B cell (primary cell): ENCODE measurements around the gene CINP.

Source experiments
- EZH2 ChIP-seq: IDR thresholded peaks from 2 replicates; pipeline ENCODE4 v1.6.1; 2012; ENCODE audit warnings: borderline replicate concordance, low read depth, mild to moderate bottlenecking, moderate library complexity, low read length; ENCODE audit not compliant: insufficient read depth, poor library complexity, severe bottlenecking
- TF ChIP-seq, protein P1 (sequence below): fragments of 200-600 bp; IDR thresholded peaks from one replicate; pipeline ENCODE4 v1.8.0; 2022; ENCODE audit warnings: antibody characterized with exemption, mild to moderate bottlenecking

DNA sequence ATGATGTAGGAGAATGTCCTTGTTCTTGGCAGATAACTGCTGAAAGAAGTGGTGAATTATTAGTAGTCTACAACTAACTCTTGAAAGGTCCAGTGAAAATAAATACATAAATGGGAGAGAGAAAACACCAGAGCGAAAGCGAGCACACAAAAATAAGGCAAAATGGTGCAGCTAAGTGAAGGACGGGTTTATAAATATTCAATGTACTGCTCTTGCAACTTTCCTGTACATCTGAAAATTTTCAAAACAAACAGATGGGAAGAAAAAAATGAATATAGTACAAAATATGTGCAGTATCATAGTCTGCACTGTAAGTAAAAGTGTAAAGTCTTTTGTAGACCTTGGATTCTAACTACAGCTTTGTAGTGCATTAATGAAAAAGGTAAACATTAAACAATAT, 59.0 kb downstream of the CINP start:
- TF ChIP-seq, protein P1, sequence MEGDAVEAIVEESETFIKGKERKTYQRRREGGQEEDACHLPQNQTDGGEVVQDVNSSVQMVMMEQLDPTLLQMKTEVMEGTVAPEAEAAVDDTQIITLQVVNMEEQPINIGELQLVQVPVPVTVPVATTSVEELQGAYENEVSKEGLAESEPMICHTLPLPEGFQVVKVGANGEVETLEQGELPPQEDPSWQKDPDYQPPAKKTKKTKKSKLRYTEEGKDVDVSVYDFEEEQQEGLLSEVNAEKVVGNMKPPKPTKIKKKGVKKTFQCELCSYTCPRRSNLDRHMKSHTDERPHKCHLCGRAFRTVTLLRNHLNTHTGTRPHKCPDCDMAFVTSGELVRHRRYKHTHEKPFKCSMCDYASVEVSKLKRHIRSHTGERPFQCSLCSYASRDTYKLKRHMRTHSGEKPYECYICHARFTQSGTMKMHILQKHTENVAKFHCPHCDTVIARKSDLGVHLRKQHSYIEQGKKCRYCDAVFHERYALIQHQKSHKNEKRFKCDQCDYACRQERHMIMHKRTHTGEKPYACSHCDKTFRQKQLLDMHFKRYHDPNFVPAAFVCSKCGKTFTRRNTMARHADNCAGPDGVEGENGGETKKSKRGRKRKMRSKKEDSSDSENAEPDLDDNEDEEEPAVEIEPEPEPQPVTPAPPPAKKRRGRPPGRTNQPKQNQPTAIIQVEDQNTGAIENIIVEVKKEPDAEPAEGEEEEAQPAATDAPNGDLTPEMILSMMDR: no peak
- TF ChIP-seq EZH2: no peak
